Measurements from ENCODE around the gene PLAGL1. TPM values are rescaled to one million over a fixed set of nuclear protein-coding genes. Genes with fewer than 3 reads are reported as not detected.
"Not testable (repeated sequence)": the region's sequence is repeated elsewhere in the genome, so short reads cannot be mapped to it uniquely, and the experiment has no call there.

Gene PLAGL1
- total and polyA plus RNA-seq, 11 donors = 6.6 to 27.3 (median 9.5) TPM

DNA sequence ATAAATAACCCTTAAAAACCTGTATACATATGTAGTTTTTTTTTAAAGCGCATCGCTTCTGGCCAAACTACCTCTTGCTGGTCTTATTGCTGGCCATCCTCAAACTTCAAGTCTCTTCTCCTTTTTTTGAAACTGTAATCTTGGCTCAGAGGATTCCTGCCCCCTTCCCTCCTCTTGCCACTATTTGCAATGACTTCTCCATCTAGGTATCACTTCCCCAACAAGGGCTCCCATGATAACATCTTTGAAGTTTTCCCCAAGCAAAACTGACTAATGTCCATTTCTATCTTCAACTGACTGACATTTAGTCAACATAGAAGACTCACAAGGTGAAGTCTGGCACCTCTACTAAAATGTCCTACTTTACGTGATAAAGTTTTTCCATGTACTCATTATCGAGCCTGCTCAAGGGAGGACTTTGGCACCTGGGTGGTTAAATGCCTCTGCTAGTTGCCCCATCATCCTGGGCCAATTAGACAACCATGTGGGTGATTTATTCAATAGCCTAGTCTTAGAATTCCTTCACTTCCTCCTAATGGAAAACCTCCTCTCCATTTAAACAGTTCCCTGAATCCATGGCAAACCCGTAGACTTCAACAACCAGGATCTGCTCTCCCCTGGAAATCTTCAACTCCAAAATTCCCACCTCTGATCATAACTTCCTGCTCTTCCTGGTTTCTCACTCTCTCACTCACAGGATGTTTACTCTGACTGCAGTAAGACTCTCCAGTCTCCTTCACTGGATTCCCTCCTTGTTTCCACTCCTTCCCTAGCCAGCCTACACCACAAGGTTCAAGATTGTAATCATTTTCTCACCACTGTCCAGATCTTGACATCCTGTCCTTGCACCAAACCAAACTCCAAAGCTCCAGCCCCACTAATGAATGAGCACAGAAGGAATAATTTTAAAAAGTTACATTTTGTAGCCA is 9.4 kb upstream of the PLAGL1 start:
- Histone ChIP-seq H3K4me1 (peaks cover 0 to 7% (median 0%) of the 10 kb centered on the region in 12 donors), H3K9me3 (no peaks in the 10 kb centered on the region), H3K4me3 (no peak overlapping the region), H3K27ac (no peak overlapping the region), H3K27me3 (peaks cover 0 to 4% (median 0%) of the 10 kb centered on the region in 9 donors), H3K36me3 (no peaks in the 10 kb centered on the region)
- 74 to 87% (median 84%) methylated on average over 5 of the region's 5 CpGs for WGBS, 4 donors
- intact Hi-C loops (cut with DNase I) = loop anchor here in 5 of 10 donors (10.0 kb wide), 2 partner anchors 173 to 1543 kb away; partner anchors contain the start of gene LTV1 (in 3 of the 5)
- ATAC-seq (no peak), DNase-seq (no peak)
- TF ChIP-seq POLR2A (IDR thresholded peaks at IDR 0.05) = no peak

GRCh38 chr6:144013486-144013909 is 5.4 kb upstream of the PLAGL1 start:
- H3K27me3 ChIP-seq = peaks cover 0 to 4% (median 0%) of the 10 kb centered on the region in 9 donors
- DNase-seq (peak; percentile 67 to 80 (median 72)), ATAC-seq (peak in 3 of 4 donors; percentile 36 to 64 (median 54))
- intact Hi-C loops (cut with DNase I) = loop anchor here (1.0 to 10.0 kb wide), 14 partner anchors 51 to 1539 kb away; partner anchors contain the start of genes LTV1 (in 4 of the 10) and PHACTR2 (in 1 of the 10)
- WGBS, 4 donors = 16 to 20% (median 17%) methylated on average over 8 of the region's 8 CpGs
- H3K36me3 ChIP-seq = no peaks in the 10 kb centered on the region
- no peak overlapping the region for H3K27ac ChIP-seq
- no peak overlapping the region for H3K4me3 ChIP-seq
- peaks cover 0 to 11% (median 0%) of the 10 kb centered on the region in 12 donors for H3K9me3 ChIP-seq
- no peak for TF ChIP-seq POLR2A (IDR thresholded peaks at IDR 0.05)
- peak; percentile 87 to 98 (median 92) for TF ChIP-seq CTCF (IDR thresholded peaks at IDR 0.05)
- H3K4me1 ChIP-seq = peaks cover 0 to 7% (median 0%) of the 10 kb centered on the region in 12 donors

GRCh38 chr6:144012534-144012933 is 4.5 kb upstream of the PLAGL1 start:
- peaks cover 0 to 11% (median 0%) of the 10 kb centered on the region in 12 donors for H3K9me3 ChIP-seq
- H3K4me1 ChIP-seq = peaks cover 0 to 7% (median 0%) of the 10 kb centered on the region in 12 donors
- WGBS, 4 donors = 76 to 86% (median 80%) methylated on average over 1 of the region's 1 CpG
- no peak overlapping the region for H3K4me3 ChIP-seq
- DNase-seq (no peak), ATAC-seq (no peak)
- intact Hi-C loops (cut with DNase I) = loop anchor here (2.0 to 10.0 kb wide), 12 partner anchors 50 to 1538 kb away; partner anchors contain the start of genes LTV1 (in 4 of the 10) and PHACTR2 (in 1 of the 10)
- H3K27ac ChIP-seq = no peak overlapping the region
- peaks cover 0 to 4% (median 0%) of the 10 kb centered on the region in 9 donors for H3K27me3 ChIP-seq
- H3K36me3 ChIP-seq = no peaks in the 10 kb centered on the region
- TF ChIP-seq POLR2A (IDR thresholded peaks at IDR 0.05) (no peak), CTCF (IDR thresholded peaks at IDR 0.05) (no peak)

GRCh38 chr6:144009628-144010027 is 1.6 kb upstream of the PLAGL1 start:
- 99 to 100% (median 100%) methylated on average over 2 of the region's 2 CpGs for WGBS, 4 donors

More at GRCh38 chr6:144009628-144010027, 1.6 kb upstream of the PLAGL1 start:
- not testable (repeated sequence) for H3K27me3 ChIP-seq, H3K4me3 ChIP-seq, DNase-seq, H3K27ac ChIP-seq, H3K4me1 ChIP-seq, ATAC-seq, H3K36me3 ChIP-seq
- peaks cover 0 to 11% (median 0%) of the 10 kb centered on the region in 12 donors for H3K9me3 ChIP-seq
- intact Hi-C loops (cut with DNase I) = loop anchor here (5.0 to 10.0 kb wide), 11 partner anchors 37 to 1535 kb away; partner anchors contain the start of genes LTV1 (in 5 of the 10) and PHACTR2 (in 1 of the 10)

Data from heart left ventricle (tissue), 16 donors.